ENCODE measurements around the gene ODC1. TPM values are rescaled to one million over a fixed set of nuclear protein-coding genes. Genes with fewer than 3 reads are reported as not detected.
A peak's percentile ranks its signal among the peaks of the same experiment; 100 is the strongest.

ODC1 gene
- total RNA-seq, 6 donors from 2014 or later = 3.1 to 223 (median 46.0) TPM

- TF ChIP-seq EP300 (IDR thresholded peaks at IDR 0.05) = no peak
- no peak for TF ChIP-seq POLR2AphosphoS5 (IDR thresholded peaks at IDR 0.05)
- no peak for TF ChIP-seq CTCF (IDR thresholded peaks at IDR 0.05)
- no peak for TF ChIP-seq POLR2A (IDR thresholded peaks at IDR 0.05)
- ATAC-seq (ENCODE audit: low FRiP score in 2 of 2) (no peak), DNase-seq (no peak)
- Histone ChIP-seq H3K27me3 (no peaks in the 10 kb centered on the region), H3K27ac (no peak overlapping the region), H3K36me3 (no peaks in the 10 kb centered on the region), H3K4me3 (no peak overlapping the region), H3K4me1 (peaks cover 4 to 10% (median 8%) of the 10 kb centered on the region in 4 donors), H3K9me3 (no peaks in the 10 kb centered on the region)
- 84 to 96% methylated on average over 7 of the region's 7 CpGs for WGBS, 2 donors
These were observed 6.4 kb upstream of the ODC1 start for GRCh38 chr2:10454505-10454904.

GRCh38 chr2:10453905-10454298, 5.8 kb upstream of the ODC1 start:
- DNase-seq (peak in 1 of 2 donors; percentile 62), ATAC-seq (ENCODE audit: low FRiP score in 2 of 2) (peak in 1 of 2 donors; percentile 5)
- no peaks in the 10 kb centered on the region for H3K36me3 ChIP-seq
- H3K27ac ChIP-seq = no peak overlapping the region
- 76% methylated on average over 4 of the region's 9 CpGs; no CpG with 5 or more reads in 1 of the 2 donors for WGBS, 2 donors
- no peaks in the 10 kb centered on the region for H3K27me3 ChIP-seq
- peaks cover 10 to 16% (median 14%) of the 10 kb centered on the region in 4 donors for H3K4me1 ChIP-seq
- no peak overlapping the region for H3K4me3 ChIP-seq
- no peaks in the 10 kb centered on the region for H3K9me3 ChIP-seq
- TF ChIP-seq CTCF (IDR thresholded peaks at IDR 0.05) = no peak
- no peak for TF ChIP-seq POLR2A (IDR thresholded peaks at IDR 0.05)
- no peak for TF ChIP-seq POLR2AphosphoS5 (IDR thresholded peaks at IDR 0.05)
- TF ChIP-seq EP300 (IDR thresholded peaks at IDR 0.05) = no peak

- TF ChIP-seq POLR2A (IDR thresholded peaks at IDR 0.05) (no peak), EP300 (IDR thresholded peaks at IDR 0.05) (no peak), CTCF (IDR thresholded peaks at IDR 0.05) (no peak), POLR2AphosphoS5 (IDR thresholded peaks at IDR 0.05) (no peak)
- H3K27ac ChIP-seq = no peak overlapping the region
These were observed 5.1 kb upstream of the ODC1 start for GRCh38 chr2:10452956-10453904.

GRCh38 chr2:10452312-10452711, 4.2 kb upstream of the ODC1 start:
- WGBS, 2 donors = 50 to 64% methylated on average over 3 of the region's 3 CpGs
- no peaks in the 10 kb centered on the region for H3K27me3 ChIP-seq
- peak overlapping the region in 2 of 4 donors; percentile 8 to 54 for H3K27ac ChIP-seq
- H3K4me3 ChIP-seq = no peak overlapping the region
- DNase-seq (peak in 1 of 2 donors; percentile 87), ATAC-seq (ENCODE audit: low FRiP score in 2 of 2) (peak in 1 of 2 donors; percentile 37)
- no peaks in the 10 kb centered on the region for H3K36me3 ChIP-seq
- H3K4me1 ChIP-seq = peaks cover 16 to 25% (median 22%) of the 10 kb centered on the region in 4 donors
- TF ChIP-seq CTCF (IDR thresholded peaks at IDR 0.05) (no peak), POLR2AphosphoS5 (IDR thresholded peaks at IDR 0.05) (peak in 1 of 2 donors; percentile 18), POLR2A (IDR thresholded peaks at IDR 0.05) (no peak), EP300 (IDR thresholded peaks at IDR 0.05) (peak in 1 of 4 donors; percentile 43)
- no peaks in the 10 kb centered on the region for H3K9me3 ChIP-seq

More at GRCh38 chr2:10452956-10453904, 5.1 kb upstream of the ODC1 start:
- Histone ChIP-seq H3K27me3 (no peaks in the 10 kb centered on the region), H3K4me1 (peaks cover 13 to 19% (median 17%) of the 10 kb centered on the region in 4 donors), H3K36me3 (no peaks in the 10 kb centered on the region), H3K9me3 (no peaks in the 10 kb centered on the region), H3K4me3 (no peak overlapping the region)
- WGBS, 2 donors = 86% methylated on average over 17 of the region's 17 CpGs
- ATAC-seq (ENCODE audit: low FRiP score in 2 of 2) = no peak
- DNase-seq = no peak

Measured in upper lobe of left lung (tissue), 6 donors.